Erythroblast (primary cell): Measurements from ENCODE around the gene STXBP4.

Experiments used
- GATA1 ChIP-seq: IDR thresholded peaks from 2 replicates; pipeline ENCODE4 v1.6.1; 2011; ENCODE audit warnings: low read depth, mild to moderate bottlenecking, control low read depth, low read length, moderate library complexity
- POLR2A ChIP-seq: IDR thresholded peaks from 2 replicates; pipeline ENCODE4 v1.6.1; 2011; ENCODE audit warnings: mild to moderate bottlenecking, low read length

DNA sequence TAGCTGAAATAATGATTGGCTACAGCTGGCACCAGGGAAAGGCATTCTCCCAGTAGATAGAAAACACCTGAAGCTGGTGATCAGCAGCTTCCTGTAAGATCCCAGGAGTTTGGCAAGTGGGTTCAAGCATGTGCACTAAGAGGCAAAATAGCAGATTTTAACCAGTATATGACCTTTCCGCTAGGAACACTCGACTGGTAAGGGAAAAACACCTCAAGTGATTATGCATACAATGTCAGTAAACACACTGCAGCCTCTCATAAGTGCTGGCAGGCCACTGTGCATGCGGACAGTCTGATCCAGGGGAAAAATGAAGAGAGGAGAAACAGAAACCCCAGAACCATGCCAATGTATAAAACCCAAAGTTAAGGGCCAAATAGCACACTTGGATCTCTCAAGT lies 247.1 kb downstream of the STXBP4 start:
- no peak for TF ChIP-seq POLR2A
- TF ChIP-seq GATA1 = no peak
